Thoracic aorta (tissue), 2 donors: Measurements from ENCODE around the gene SLC26A4. TPM values are rescaled to one million over a fixed set of nuclear protein-coding genes. Genes with fewer than 3 reads are reported as not detected.

Source experiments
- ATAC-seq: fragments of 150-250 bp; one replicate; pipeline ENCODE4 v1.8.0; 2017; ENCODE audit warnings: low read depth; ENCODE audit not compliant: insufficient number of reproducible peaks, low FRiP score
- DNase-seq: peaks from one replicate; pipeline ENCODE4 v3.0.0-alpha.2; 2020; ENCODE audit warnings: low spot score
- H3K27ac ChIP-seq, 2 donors: fragments of 200-600 bp; sonication (generic); 1 replicate in 1 of 2; 2 replicates in 1 of 2; pipeline ENCODE4 v1.5.1; 2016; ENCODE audit warnings: mild to moderate bottlenecking in 2 of 2, moderate library complexity in 2 of 2
- H3K27me3 ChIP-seq: fragments of 200-600 bp; sonication (generic); replicated peaks from 2 replicates; pipeline ENCODE4 v1.6.0; 2016; ENCODE audit warnings: mild to moderate bottlenecking; ENCODE audit not compliant: insufficient read depth
- H3K36me3 ChIP-seq: fragments of 200-600 bp; sonication (generic); one replicate; pipeline ENCODE4 v1.5.1; 2016
- H3K4me1 ChIP-seq, 2 donors: fragments of 200-600 bp; sonication (generic); 1 replicate in 1 of 2; 2 replicates in 1 of 2; pipeline versions ENCODE4 v1.5.1 to v1.6.0; 2016; ENCODE audit warnings: low read depth in 2 of 2, mild to moderate bottlenecking in 1 of 2; ENCODE audit not compliant: control insufficient read depth in 1 of 2
- H3K4me3 ChIP-seq: fragments of 200-600 bp; sonication (generic); 2 replicates; pipeline ENCODE4 v1.5.1; 2016; ENCODE audit warnings: mild to moderate bottlenecking
- H3K9me3 ChIP-seq: fragments of 200-600 bp; sonication (generic); 2 replicates; pipeline ENCODE4 v1.5.1; 2016
- total RNA-seq, 2 donors: library from RNA; depleted of rRNA; stranded (reverse); fragments of >200 nt; gene quantifications; one replicate each; pipeline versions ENCODE4 v1.1.0 to v1.2.3, GENCODE V29; 2016
- TF ChIP-seq, protein P1 (sequence below): fragments of 200-600 bp; sonication (generic); IDR thresholded peaks from one replicate; pipeline ENCODE4 v1.5.1; 2019; ENCODE audit warnings: antibody characterized with exemption

The SLC26A4 gene
- total RNA-seq, 2 donors from 2014 or later = 0.81 to 1.5 TPM

DNA sequence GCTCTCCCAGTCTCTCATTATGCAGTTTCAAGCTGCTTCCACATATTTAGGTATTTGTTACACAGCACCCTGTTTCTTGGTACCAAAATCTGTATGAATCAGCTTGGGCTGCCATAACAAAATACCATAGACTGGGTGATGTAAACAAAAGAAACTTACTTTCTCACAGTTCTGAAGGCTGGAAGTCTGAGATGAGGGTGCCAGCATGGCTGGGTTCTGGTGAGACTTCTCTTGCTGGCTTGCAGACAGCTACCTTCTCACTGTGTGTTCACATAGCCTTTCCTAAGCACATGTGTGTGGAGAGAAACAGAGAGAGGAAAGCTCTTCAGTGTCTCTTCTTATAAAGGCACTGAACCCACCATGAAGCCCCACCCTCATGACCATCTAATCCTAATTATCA is 67.6 kb downstream of the SLC26A4 start:
- TF ChIP-seq, protein P1, sequence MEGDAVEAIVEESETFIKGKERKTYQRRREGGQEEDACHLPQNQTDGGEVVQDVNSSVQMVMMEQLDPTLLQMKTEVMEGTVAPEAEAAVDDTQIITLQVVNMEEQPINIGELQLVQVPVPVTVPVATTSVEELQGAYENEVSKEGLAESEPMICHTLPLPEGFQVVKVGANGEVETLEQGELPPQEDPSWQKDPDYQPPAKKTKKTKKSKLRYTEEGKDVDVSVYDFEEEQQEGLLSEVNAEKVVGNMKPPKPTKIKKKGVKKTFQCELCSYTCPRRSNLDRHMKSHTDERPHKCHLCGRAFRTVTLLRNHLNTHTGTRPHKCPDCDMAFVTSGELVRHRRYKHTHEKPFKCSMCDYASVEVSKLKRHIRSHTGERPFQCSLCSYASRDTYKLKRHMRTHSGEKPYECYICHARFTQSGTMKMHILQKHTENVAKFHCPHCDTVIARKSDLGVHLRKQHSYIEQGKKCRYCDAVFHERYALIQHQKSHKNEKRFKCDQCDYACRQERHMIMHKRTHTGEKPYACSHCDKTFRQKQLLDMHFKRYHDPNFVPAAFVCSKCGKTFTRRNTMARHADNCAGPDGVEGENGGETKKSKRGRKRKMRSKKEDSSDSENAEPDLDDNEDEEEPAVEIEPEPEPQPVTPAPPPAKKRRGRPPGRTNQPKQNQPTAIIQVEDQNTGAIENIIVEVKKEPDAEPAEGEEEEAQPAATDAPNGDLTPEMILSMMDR = no peak
- no peak overlapping the region for H3K27ac ChIP-seq
- no peak for ATAC-seq
- no peaks in the 10 kb centered on the region for H3K4me1 ChIP-seq
- H3K27me3 ChIP-seq = no peaks in the 10 kb centered on the region
- no peaks in the 10 kb centered on the region for H3K36me3 ChIP-seq
- H3K9me3 ChIP-seq = no peaks in the 10 kb centered on the region
- no peak for DNase-seq
- no peak overlapping the region for H3K4me3 ChIP-seq

DNA sequence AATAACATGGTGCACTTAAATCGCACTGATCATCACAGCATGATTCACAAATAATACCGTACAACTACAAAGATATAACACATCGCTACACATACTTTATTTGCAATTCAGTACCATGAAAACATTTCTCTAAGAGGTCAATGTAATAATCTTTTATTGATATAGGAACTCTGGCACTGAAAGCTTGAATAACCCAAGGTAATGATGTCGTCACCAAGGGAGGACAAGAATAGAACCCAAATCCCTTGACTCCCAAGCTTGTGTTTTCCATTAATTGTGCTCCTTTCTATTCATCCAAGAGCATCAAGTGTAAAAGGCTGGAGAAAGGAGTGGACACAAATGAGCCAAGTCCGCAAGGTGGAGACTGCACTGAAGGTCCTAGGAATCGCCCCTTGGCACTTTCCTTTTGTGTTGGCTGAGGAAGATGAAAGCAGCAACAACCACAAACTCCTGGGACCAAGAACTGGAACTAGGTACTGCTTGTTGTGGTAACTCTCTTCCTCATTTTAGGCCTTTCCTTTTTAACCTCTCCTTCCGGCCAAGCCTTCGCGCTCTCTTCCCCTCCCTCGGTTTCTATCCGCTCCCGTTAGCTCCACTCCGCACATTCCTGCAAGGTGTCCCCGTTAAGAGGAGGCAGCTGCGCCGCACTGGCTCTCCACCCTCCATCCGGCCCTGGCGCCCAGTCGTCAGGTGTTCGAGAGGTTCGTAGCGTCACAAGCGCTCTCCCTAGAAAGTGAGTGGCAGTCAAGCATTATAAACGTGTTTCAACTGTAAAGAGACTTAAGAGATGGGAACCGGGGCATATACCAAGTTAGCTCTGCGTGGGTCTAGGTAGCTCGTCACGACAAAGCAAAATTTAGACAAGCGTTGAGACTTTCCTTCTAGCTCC is 82.3 kb downstream of the SLC26A4 start:
- peaks cover 24 to 36% of the 10 kb centered on the region in 2 donors for H3K4me1 ChIP-seq
- TF ChIP-seq, protein P1 = no peak
- no peaks in the 10 kb centered on the region for H3K36me3 ChIP-seq
- ATAC-seq (peak; percentile 40), DNase-seq (no peak)
- peak overlapping the region; percentile 94 to 96 for H3K27ac ChIP-seq
- H3K4me3 ChIP-seq = peak overlapping the region; percentile 92
- H3K27me3 ChIP-seq = no peaks in the 10 kb centered on the region
- H3K9me3 ChIP-seq = no peaks in the 10 kb centered on the region

DNA sequence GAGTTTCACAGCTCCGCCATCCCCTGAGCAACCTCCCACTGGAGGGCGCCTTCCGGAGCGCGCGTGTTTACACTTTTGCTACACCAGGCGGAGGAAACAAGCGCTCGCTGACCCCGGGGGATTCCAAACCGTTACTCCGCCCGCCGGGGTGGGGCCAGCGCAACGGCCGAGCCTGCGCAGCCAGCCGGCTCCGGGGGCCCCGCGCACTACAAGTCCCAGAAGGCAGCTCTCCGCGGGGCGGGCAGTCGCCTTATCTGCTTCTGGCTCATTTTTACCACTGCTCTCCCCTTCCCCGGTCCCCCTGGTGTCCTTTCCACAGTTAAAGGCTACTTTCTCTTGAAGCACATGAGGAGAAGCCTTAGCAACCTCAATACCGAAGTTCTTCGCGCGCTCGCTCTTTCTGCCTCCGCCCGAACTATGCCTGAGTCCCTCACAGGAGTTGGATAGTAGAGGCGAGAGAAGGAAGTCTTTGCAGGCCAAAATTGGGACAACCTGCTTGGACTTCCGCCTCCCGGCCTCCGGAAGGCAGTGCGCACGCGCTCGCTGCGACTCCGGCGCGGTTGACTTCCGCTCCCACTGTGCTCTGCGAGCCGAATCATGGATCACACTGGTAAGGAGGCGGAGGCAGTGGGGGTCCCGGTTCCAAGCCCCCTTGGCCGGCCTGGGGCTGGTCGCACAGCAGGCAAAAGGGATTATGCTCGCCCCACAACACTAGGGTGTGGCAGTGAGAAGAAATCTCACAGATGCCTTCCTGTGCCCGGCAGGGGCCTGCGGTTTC is 83.1 kb downstream of the SLC26A4 start, which contains the start of gene CBLL1:
Gene CBLL1, plus strand, starts transcription at position 576 of the 778 bp plus-strand sequence. Its CDS starts 22 bp downstream, at position 598.
- H3K4me1 ChIP-seq = peaks cover 24 to 36% of the 10 kb centered on the region in 2 donors
- no peaks in the 10 kb centered on the region for H3K36me3 ChIP-seq
- peak within 1 kb of the TSS; percentile 94 to 96 for H3K27ac ChIP-seq
- peak within 1 kb of the TSS; percentile 92 for H3K4me3 ChIP-seq
- TF ChIP-seq, protein P1 = peak; percentile 65
- H3K9me3 ChIP-seq = no peaks in the 10 kb centered on the region
- peak; percentile 94 for ATAC-seq
- peak; percentile 83 for DNase-seq
- no peaks in the 10 kb centered on the region for H3K27me3 ChIP-seq

DNA sequence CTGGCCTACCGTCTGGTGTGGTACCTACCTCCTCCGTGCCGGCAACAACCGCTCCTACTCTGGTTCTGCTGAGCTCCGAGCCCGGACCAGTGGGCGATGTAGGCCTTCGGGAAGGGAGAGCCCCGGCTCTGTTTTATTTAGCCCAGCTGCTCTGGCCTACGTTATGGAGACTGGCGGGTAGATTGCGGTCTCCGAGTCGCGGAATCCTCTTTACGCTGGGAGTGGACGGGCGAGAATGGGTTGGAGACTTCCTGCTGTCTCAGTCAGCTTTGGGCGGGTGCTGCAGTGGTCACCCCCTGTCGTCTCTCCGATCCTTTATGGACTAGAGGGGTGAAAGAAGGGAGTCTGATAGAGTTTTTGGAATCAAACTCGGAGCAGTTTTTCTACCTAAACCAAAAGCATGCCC is 83.7 kb downstream of the SLC26A4 start:
- Histone ChIP-seq H3K36me3 (no peaks in the 10 kb centered on the region), H3K4me3 (peak overlapping the region; percentile 92), H3K4me1 (peaks cover 27 to 36% of the 10 kb centered on the region in 2 donors), H3K27ac (peak overlapping the region; percentile 94 to 96), H3K9me3 (no peaks in the 10 kb centered on the region), H3K27me3 (no peaks in the 10 kb centered on the region)
- ATAC-seq = peak; percentile 40
- TF ChIP-seq, protein P1 = no peak
- DNase-seq = no peak

DNA sequence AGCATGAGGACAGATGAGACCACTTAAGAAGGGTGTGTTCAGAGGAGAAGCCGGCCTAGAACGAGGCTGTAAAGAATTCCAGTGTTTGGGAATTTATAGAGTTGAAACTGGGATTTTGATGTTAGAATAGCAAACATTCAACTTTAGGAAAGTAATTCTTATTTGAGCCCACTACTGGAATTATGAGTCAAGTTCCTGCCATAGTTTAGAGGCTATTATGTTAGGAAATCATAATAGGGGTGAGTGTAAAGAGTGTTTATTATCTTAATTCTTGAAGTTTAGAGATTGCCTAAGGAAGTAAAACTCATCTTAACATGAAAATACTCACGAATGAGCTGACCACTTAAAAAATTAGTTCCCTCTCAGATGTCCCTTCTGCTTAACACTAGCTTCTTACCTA is 85.4 kb downstream of the SLC26A4 start:
- TF ChIP-seq, protein P1 = no peak
- Histone ChIP-seq H3K36me3 (peaks cover 11% of the 10 kb centered on the region), H3K27ac (no peak overlapping the region), H3K4me3 (no peak overlapping the region), H3K4me1 (peaks cover 27 to 36% of the 10 kb centered on the region in 2 donors), H3K27me3 (no peaks in the 10 kb centered on the region), H3K9me3 (no peaks in the 10 kb centered on the region)
- DNase-seq (no peak), ATAC-seq (no peak)
